Activated CD4-positive, alpha-beta T cell treated with anti-CD3 and anti-CD28 coated beads, Interleukin-2, amount 10 ng/mL, durations not matched to agents 7 days and 5 days (primary cell): ENCODE data around the gene MGMT. TPM values are rescaled to one million over a fixed set of nuclear protein-coding genes. Genes with fewer than 3 reads are reported as not detected.

ENCODE experiments used
- CTCF ChIA-PET: fragments of 350-600 bp; sonication (Branson Sonifier 250); formaldehyde crosslinking; loops from one replicate; lab custom pipeline; 2021; ENCODE audit warnings: antibody characterized with exemption; lab: Charles Lee
- POLR2A ChIA-PET: fragments of 350-600 bp; sonication (Branson Sonifier 250); formaldehyde crosslinking; loops from one replicate; lab custom pipeline; 2021; ENCODE audit warnings: antibody characterized with exemption; lab: Charles Lee
- DNase-seq: peaks from one replicate; pipeline ENCODE4 v3.0.0-alpha.2; 2020
- H3K27ac Mint-ChIP-seq: one replicate; pipeline ENCODE4 v1.8.0; 2021; ENCODE audit warnings: mild to moderate bottlenecking, moderate library complexity, mixed read lengths
- H3K27me3 Mint-ChIP-seq: one replicate; pipeline ENCODE4 v1.8.0; 2021; ENCODE audit warnings: mixed read lengths
- H3K36me3 Mint-ChIP-seq: one replicate; pipeline ENCODE4 v1.8.0; 2021; ENCODE audit warnings: low read depth, mixed read lengths
- H3K4me1 Mint-ChIP-seq: one replicate; pipeline ENCODE4 v1.8.0; 2021; ENCODE audit warnings: mixed read lengths
- H3K4me3 Mint-ChIP-seq: one replicate; pipeline ENCODE4 v1.8.0; 2021; ENCODE audit warnings: mild to moderate bottlenecking, moderate library complexity, mixed read lengths
- H3K9me3 Mint-ChIP-seq: one replicate; pipeline ENCODE4 v1.8.0; 2021; ENCODE audit warnings: mixed read lengths
- total RNA-seq, 2 experiments: library from RNA; stranded (reverse); gene quantifications; one replicate each; pipeline ENCODE4 v1.2.3, GENCODE V29; 2021

The MGMT gene
- total RNA-seq, 2 experiments from 2014 or later: 17.6 to 19.3 TPM

DNA sequence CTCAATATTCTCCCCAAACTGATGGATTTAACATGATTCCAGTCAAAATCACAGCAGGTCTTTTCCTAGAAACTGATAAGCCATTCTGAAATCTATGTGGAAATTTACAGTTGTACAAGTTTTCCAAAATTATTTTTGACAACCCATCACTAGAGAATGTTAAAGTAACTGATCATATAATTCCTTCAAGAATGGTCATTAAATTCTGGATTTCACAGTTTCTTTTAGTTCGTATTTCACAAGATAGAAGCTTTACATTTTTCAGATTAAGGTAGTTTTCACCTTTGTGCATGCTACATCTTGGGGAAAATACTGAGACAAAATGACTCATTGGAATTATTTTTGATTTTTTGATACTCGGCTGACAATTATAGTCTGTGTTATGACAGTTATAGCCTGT lies 174.3 kb downstream of the MGMT start:
- Mint-ChIP-seq H3K27me3 (no peaks in the 10 kb centered on the region), H3K36me3 (no peaks in the 10 kb centered on the region), H3K4me3 (no peak overlapping the region), H3K9me3 (no peaks in the 10 kb centered on the region), H3K27ac (no peak overlapping the region), H3K4me1 (no peaks in the 10 kb centered on the region)
- DNase-seq: no peak
- POLR2A ChIA-PET: no interaction called here
- CTCF ChIA-PET: no interaction called here

DNA sequence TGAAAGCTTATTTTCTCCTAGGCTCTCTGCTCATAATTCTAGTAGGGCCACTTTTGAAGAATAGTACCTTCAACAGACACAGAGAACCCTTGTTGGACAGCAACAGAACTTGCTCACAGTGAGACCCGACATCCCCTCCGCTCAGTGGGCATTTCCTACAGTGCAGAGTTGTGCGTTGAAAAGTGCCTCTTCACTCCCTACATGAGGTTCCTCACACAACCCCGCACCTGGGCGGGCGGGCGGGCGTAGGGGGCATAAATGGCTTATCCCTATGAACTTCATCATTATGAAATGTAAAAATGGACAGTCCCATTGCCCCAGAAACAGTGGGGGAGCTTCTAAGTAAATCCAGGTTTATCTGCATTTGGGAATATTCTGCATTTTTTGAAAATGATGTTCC lies 174.9 kb downstream of the MGMT start:
- no peak overlapping the region for H3K27ac Mint-ChIP-seq
- no peaks in the 10 kb centered on the region for H3K4me1 Mint-ChIP-seq
- CTCF ChIA-PET: no interaction called here
- POLR2A ChIA-PET: no interaction called here
- H3K9me3 Mint-ChIP-seq: no peaks in the 10 kb centered on the region
- no peaks in the 10 kb centered on the region for H3K36me3 Mint-ChIP-seq
- no peak overlapping the region for H3K4me3 Mint-ChIP-seq
- no peaks in the 10 kb centered on the region for H3K27me3 Mint-ChIP-seq
- DNase-seq: no peak

DNA sequence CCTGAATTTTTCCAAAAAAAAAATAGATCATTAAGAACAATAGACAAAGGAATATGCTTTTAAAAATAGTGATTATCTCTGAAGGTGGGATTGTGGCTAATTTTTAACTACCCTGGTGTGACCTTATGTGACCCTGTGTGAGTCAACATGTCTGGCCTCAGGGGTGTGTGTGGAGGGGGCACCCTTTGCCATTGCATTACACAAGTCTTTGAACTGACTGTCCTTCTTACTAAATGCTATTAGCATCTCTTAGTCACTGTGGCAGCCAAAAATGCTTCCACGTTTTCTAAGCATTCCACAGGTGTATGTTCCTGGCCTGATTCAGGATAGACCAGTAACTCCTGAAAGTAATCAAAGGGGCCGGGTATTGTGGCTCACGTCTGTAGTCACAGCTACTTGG lies 175.4 kb downstream of the MGMT start:
- Mint-ChIP-seq H3K27me3 (no peaks in the 10 kb centered on the region), H3K4me3 (no peak overlapping the region), H3K36me3 (no peaks in the 10 kb centered on the region), H3K9me3 (no peaks in the 10 kb centered on the region), H3K4me1 (no peaks in the 10 kb centered on the region), H3K27ac (no peak overlapping the region)
- DNase-seq: no peak
- ChIA-PET CTCF (no interaction called here), POLR2A (no interaction called here)

DNA sequence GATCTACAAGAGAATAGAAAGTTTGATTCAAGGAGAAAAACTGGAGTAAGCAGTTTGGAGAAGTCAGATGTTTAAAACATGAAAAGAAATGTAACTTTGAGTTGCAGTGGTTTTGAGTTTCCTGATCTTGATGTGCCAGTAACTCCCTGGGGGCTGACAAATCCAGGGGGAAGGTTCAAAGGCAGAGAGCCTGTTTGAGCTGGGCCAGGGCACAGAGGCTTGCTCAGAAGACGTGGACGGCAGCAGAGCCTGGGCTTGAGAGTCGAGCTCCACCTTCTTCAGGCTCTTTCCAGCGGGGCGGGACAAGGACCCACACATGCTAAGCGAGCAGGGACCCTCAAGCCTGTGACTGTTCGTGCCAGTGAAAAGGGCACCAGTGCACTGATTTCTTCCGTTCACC lies 176.2 kb downstream of the MGMT start:
- CTCF ChIA-PET: no interaction called here
- H3K4me1 Mint-ChIP-seq: no peaks in the 10 kb centered on the region
- POLR2A ChIA-PET: no interaction called here
- no peaks in the 10 kb centered on the region for H3K36me3 Mint-ChIP-seq
- DNase-seq: no peak
- H3K27ac Mint-ChIP-seq: no peak overlapping the region
- no peaks in the 10 kb centered on the region for H3K27me3 Mint-ChIP-seq
- no peak overlapping the region for H3K4me3 Mint-ChIP-seq
- H3K9me3 Mint-ChIP-seq: no peaks in the 10 kb centered on the region

DNA sequence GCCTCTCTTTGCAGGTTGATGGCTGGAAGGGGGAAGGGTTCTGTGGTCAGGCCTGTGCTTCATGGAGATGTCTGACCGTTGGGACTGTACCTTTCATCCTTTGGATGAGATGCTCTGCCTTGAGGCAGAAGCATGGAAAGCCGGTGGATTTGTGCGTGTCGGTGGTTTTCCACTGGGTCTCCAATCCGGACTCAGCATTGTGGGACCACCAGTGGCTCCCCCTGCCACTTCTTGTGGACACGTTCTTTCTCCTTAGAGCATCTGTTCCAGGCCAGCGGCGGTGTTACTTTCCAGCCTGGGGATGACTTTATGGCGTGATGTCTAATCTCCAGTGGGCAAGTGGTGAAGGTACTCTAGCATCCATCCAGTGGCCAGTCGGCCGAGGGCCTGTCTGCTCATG lies 178.4 kb downstream of the MGMT start:
- Mint-ChIP-seq H3K9me3 (no peaks in the 10 kb centered on the region), H3K36me3 (no peaks in the 10 kb centered on the region), H3K27ac (no peak overlapping the region), H3K27me3 (no peaks in the 10 kb centered on the region), H3K4me1 (no peaks in the 10 kb centered on the region), H3K4me3 (no peak overlapping the region)
- POLR2A ChIA-PET: no interaction called here
- CTCF ChIA-PET: no interaction called here
- no peak for DNase-seq

DNA sequence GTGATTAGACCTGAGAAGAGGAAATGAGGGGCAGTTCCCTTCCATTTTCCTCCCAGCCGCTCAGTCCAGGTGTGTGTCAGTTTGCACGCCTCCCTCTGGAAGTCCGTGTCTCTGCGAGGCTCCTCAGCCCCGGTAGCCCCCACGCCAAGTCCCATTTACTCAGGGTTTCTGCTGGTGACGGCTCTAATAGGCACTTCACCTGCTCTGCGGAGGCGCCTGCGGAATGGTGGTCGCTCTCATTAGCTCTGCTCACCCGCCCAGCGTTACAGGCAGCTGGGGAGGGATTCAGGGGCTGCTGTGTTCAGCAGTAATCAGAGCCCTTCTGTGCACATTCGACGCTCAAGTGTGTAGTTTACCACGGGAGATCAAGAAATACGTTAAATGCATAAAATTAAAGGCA lies 179.9 kb downstream of the MGMT start:
- CTCF ChIA-PET: no interaction called here
- POLR2A ChIA-PET: no interaction called here
- Mint-ChIP-seq H3K27me3 (no peaks in the 10 kb centered on the region), H3K9me3 (no peaks in the 10 kb centered on the region), H3K27ac (no peak overlapping the region), H3K36me3 (no peaks in the 10 kb centered on the region), H3K4me3 (no peak overlapping the region), H3K4me1 (no peaks in the 10 kb centered on the region)
- no peak for DNase-seq

DNA sequence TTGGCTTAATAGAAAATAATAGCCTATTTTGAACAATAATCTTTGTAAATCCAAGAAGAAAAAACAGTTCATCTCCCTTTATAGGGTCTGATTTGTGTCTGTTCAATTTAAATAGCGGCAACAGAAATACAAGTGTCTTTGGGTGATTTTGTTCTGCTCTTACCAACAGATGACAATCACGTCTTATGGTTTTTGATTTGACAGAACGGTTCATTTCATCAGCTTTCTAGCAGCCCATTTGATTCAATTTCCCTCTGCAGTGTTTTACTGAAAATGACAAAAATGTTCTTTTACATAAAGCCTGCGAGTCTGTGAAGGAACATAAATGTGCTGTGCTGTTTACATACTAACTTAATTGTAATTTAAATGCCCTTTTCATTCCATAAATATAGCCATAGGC lies 180.5 kb downstream of the MGMT start:
- Mint-ChIP-seq H3K36me3 (no peaks in the 10 kb centered on the region), H3K27ac (no peak overlapping the region), H3K4me1 (no peaks in the 10 kb centered on the region), H3K4me3 (no peak overlapping the region), H3K9me3 (no peaks in the 10 kb centered on the region), H3K27me3 (no peaks in the 10 kb centered on the region)
- POLR2A ChIA-PET: no interaction called here
- CTCF ChIA-PET: no interaction called here
- no peak for DNase-seq

DNA sequence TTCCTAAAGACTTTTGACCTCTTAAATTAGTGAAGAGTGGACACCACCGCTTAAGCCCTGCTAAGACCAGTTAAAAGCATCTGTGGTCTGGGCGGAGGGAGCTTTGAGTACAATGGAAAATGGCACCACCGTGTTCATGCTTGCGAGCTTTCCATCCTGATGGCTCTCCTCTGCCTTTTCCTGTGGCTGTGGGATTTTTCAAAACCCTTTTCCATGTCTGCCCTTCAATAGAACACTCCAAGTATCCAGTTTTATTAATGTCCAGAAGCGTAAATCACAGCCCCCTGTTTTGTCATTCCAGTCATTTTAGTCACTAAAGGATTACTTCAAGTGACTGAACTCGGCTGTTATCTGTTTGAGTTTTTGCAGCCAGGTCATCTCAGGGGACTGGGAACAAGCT lies 181.8 kb downstream of the MGMT start:
- POLR2A ChIA-PET: no interaction called here
- H3K4me3 Mint-ChIP-seq: no peak overlapping the region
- H3K27ac Mint-ChIP-seq: no peak overlapping the region
- CTCF ChIA-PET: no interaction called here
- H3K36me3 Mint-ChIP-seq: peaks cover 2% of the 10 kb centered on the region
- H3K9me3 Mint-ChIP-seq: no peaks in the 10 kb centered on the region
- DNase-seq: no peak
- no peaks in the 10 kb centered on the region for H3K27me3 Mint-ChIP-seq
- H3K4me1 Mint-ChIP-seq: no peaks in the 10 kb centered on the region

DNA sequence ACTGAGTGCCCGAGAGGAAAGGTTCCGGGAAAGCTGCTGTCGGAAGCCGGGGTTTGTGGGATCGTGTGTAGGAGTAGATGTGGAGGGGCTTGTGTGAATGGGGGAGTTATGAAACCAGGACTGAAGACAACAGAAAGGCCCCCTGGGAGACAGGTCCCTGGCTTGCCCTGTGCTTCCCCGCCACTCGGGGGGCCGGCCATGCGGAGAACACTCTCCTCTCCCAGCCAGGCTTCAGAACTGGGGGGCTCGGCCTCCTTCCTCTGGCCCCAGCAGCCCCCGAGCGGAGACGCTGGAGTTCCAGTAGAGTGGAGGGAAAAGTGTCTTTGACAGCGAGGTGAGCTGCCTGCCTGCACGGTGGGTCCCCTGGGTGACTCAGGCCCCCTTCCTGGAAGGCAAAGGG lies 185.0 kb downstream of the MGMT start:
- H3K36me3 Mint-ChIP-seq: peaks cover 2% of the 10 kb centered on the region
- H3K4me3 Mint-ChIP-seq: no peak overlapping the region
- H3K27ac Mint-ChIP-seq: no peak overlapping the region
- H3K4me1 Mint-ChIP-seq: no peaks in the 10 kb centered on the region
- DNase-seq: no peak
- ChIA-PET CTCF (no interaction called here), POLR2A (no interaction called here)
- H3K27me3 Mint-ChIP-seq: no peaks in the 10 kb centered on the region
- H3K9me3 Mint-ChIP-seq: no peaks in the 10 kb centered on the region

DNA sequence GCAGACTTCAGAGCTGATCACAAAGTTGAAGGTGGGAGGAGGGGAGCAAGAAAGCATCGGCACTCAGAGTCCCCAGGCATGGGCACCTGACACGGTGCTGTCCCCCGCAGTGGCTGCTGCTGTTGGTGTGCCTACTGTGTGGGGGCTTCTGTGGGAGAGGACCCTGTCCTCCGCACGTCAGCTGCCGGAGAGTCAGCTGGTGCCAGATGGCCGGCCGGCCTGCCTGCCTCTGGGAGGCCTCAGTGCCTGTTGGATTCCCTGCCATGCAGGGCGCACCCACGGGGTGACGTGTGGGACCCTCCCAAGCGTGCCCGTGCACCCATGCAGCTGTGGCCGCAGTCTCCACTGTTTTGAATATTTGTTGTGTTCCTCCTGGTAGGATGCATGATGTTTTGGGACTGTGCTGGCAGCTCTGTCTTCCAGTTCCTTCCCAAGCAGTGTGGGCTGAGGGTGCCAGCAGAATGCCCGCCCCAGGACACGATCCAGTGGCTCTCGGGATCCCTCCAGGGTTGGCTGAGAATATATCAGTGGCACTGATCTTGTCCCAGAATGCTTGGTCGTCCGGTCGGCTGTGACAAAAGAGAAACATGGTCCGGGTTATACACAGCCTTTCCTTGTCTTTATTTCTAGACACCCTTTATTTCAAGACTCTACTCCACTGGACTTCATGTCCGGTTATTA lies 185.6 kb downstream of the MGMT start:
- DNase-seq: no peak
- Mint-ChIP-seq H3K36me3 (peaks cover 2% of the 10 kb centered on the region), H3K4me3 (no peak overlapping the region), H3K27ac (no peak overlapping the region), H3K4me1 (no peaks in the 10 kb centered on the region), H3K9me3 (no peaks in the 10 kb centered on the region), H3K27me3 (no peaks in the 10 kb centered on the region)
- ChIA-PET POLR2A (no interaction called here), CTCF (no interaction called here)

DNA sequence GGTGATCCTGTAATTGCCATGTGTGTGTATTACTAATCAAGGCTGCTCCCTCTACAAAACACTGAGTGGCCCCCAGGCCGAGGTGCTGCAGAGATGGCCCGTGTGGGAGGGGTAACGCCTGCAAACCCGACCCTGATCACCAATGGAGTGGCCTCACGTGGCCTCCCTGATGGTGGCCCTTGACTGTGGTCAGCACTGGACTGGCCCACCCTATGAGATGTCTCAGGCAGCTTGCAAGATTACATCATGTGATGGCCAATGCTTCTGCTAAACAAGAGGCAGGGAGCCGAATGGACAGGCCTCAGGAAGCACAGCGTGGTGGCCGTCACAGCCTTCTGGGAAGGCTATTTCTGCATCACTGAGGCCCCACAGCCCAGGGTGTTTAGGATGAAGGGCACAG lies 186.4 kb downstream of the MGMT start:
- H3K4me3 Mint-ChIP-seq: no peak overlapping the region
- no peak overlapping the region for H3K27ac Mint-ChIP-seq
- H3K27me3 Mint-ChIP-seq: no peaks in the 10 kb centered on the region
- CTCF ChIA-PET: no interaction called here
- peaks cover 2% of the 10 kb centered on the region for H3K36me3 Mint-ChIP-seq
- DNase-seq: no peak
- no peaks in the 10 kb centered on the region for H3K4me1 Mint-ChIP-seq
- POLR2A ChIA-PET: no interaction called here
- H3K9me3 Mint-ChIP-seq: no peaks in the 10 kb centered on the region

DNA sequence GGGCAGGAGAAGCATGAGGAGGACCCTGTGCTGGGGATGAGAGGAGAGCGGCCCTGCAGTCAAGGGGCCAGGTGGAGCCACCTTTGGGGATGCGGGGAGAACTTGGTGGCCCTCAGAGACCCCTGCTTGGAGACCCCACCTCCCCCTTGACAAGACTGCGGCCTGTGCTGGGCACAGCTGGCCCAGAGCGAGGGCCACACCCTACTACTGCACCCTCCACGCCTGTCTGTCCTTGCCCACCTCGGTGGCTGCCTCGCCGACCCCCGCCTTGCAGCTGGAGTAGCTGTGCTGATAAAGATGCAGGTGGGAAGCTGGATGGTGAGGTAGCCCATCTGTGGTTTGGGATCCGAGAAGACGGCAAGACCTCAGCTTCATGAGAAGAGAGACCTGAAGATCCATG lies 186.8 kb downstream of the MGMT start:
- no peaks in the 10 kb centered on the region for H3K9me3 Mint-ChIP-seq
- no peak overlapping the region for H3K27ac Mint-ChIP-seq
- no peaks in the 10 kb centered on the region for H3K27me3 Mint-ChIP-seq
- H3K4me3 Mint-ChIP-seq: no peak overlapping the region
- no peak for DNase-seq
- POLR2A ChIA-PET: no interaction called here
- H3K4me1 Mint-ChIP-seq: no peaks in the 10 kb centered on the region
- CTCF ChIA-PET: no interaction called here
- peaks cover 2% of the 10 kb centered on the region for H3K36me3 Mint-ChIP-seq

DNA sequence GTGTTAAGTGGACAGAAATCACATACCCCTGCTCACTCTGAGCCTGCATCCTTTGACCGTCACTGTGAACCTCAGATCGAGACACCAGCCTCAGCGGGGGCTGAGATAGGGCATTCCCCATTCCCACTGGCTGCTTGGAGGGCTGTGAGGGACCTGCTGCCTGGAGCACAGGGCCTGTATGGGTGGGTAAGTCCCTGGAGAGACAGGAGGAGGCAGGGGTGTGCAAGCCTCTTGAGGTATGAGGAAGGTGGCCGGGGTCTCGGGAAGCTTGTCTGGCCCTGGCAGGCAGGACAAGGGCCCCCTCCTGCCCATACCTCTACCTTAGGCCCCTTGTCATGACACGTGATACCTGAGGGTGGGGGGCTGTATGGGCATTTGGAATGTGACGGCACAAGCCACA lies 187.4 kb downstream of the MGMT start:
- POLR2A ChIA-PET: no interaction called here
- DNase-seq: no peak
- no peaks in the 10 kb centered on the region for H3K27me3 Mint-ChIP-seq
- peaks cover 2% of the 10 kb centered on the region for H3K36me3 Mint-ChIP-seq
- H3K27ac Mint-ChIP-seq: no peak overlapping the region
- H3K4me1 Mint-ChIP-seq: no peaks in the 10 kb centered on the region
- no peak overlapping the region for H3K4me3 Mint-ChIP-seq
- CTCF ChIA-PET: no interaction called here
- peaks cover 2% of the 10 kb centered on the region for H3K9me3 Mint-ChIP-seq

DNA sequence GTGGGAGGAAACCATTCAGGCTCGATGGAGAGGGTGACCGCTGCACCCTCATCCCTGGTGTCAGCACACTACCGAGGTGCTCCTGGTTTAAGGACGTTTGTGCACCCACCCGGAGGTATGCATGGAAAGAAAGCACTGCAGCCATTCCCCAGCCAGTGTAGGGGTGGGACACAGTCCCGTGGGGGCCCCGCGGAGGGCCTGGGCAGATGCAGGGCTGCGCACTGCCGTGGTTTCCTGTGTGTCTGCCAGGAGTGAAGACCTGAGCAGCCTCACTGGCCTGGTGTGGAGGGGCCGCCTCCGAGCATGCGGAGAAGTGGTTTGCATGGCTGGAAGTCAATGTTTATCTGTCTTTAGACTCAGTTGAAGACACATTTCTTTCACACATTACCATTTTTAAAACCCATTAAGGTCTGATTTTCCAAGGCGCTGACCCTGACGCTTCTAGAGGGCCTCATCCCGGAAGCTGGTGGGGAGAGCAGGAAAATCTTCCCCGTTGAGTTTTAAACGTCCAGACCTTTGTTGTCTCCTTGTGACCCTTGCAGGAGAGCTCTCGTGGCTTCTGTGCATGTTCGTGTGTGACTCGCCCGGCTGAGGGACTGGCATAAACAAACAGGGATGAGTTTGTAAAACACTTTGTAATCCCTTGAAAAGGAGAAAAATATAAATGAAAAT lies 188.1 kb downstream of the MGMT start:
- ChIA-PET POLR2A (no interaction called here), CTCF (no interaction called here)
- H3K4me1 Mint-ChIP-seq: no peaks in the 10 kb centered on the region
- H3K9me3 Mint-ChIP-seq: peaks cover 2% of the 10 kb centered on the region
- no peaks in the 10 kb centered on the region for H3K27me3 Mint-ChIP-seq
- DNase-seq: no peak
- no peak overlapping the region for H3K27ac Mint-ChIP-seq
- H3K36me3 Mint-ChIP-seq: peaks cover 2% of the 10 kb centered on the region
- no peak overlapping the region for H3K4me3 Mint-ChIP-seq
